Measurements from ENCODE around the gene PPP1R36.
"Not testable (repeated sequence)": the region's sequence is repeated elsewhere in the genome, so short reads cannot be mapped to it uniquely, and the experiment has no call there.

PPP1R36 gene

GRCh38 chr14:64561631-64562030 lies 11.9 kb downstream of the PPP1R36 start:
- Mint-ChIP-seq H3K4me1 (no peaks in the 10 kb centered on the region), H3K27me3 (no peaks in the 10 kb centered on the region), H3K27ac (ENCODE audit: low read depth) (no peak overlapping the region), H3K9me3 (no peaks in the 10 kb centered on the region), H3K36me3 (ENCODE audit: insufficient read depth) (no peaks in the 10 kb centered on the region), H3K4me3 (no peak overlapping the region)
- DNase-seq (ENCODE audit: low spot score in 2 of 2) (no peak), ATAC-seq (replicated peaks; ENCODE audit: extremely low read depth, poor library complexity, severe bottlenecking) (no peak)

GRCh38 chr14:64562436-64562835 lies 12.7 kb downstream of the PPP1R36 start:
- H3K4me3 Mint-ChIP-seq = no peak overlapping the region
- no peak overlapping the region for H3K27ac Mint-ChIP-seq (ENCODE audit: low read depth)
- H3K27me3 Mint-ChIP-seq = no peaks in the 10 kb centered on the region
- no peaks in the 10 kb centered on the region for H3K4me1 Mint-ChIP-seq
- no peaks in the 10 kb centered on the region for H3K36me3 Mint-ChIP-seq (ENCODE audit: insufficient read depth)
- H3K9me3 Mint-ChIP-seq = no peaks in the 10 kb centered on the region
- DNase-seq (ENCODE audit: low spot score in 2 of 2) (no peak), ATAC-seq (replicated peaks; ENCODE audit: extremely low read depth, poor library complexity, severe bottlenecking) (no peak)

GRCh38 chr14:64563696-64564095 lies 13.9 kb downstream of the PPP1R36 start:
- Mint-ChIP-seq H3K9me3 (no peaks in the 10 kb centered on the region), H3K27me3 (no peaks in the 10 kb centered on the region), H3K36me3 (ENCODE audit: insufficient read depth) (no peaks in the 10 kb centered on the region), H3K27ac (ENCODE audit: low read depth) (no peak overlapping the region), H3K4me1 (no peaks in the 10 kb centered on the region), H3K4me3 (no peak overlapping the region)
- no peak for DNase-seq (ENCODE audit: low spot score in 2 of 2)
- ATAC-seq (replicated peaks; ENCODE audit: extremely low read depth, poor library complexity, severe bottlenecking) = no peak

- no peaks in the 10 kb centered on the region for H3K27me3 Mint-ChIP-seq
- no peak overlapping the region for H3K27ac Mint-ChIP-seq (ENCODE audit: low read depth)
- no peaks in the 10 kb centered on the region for H3K9me3 Mint-ChIP-seq
- no peak for ATAC-seq (replicated peaks; ENCODE audit: extremely low read depth, poor library complexity, severe bottlenecking)
- DNase-seq (ENCODE audit: low spot score in 2 of 2) = no peak
- H3K4me3 Mint-ChIP-seq = no peak overlapping the region
- H3K4me1 Mint-ChIP-seq = no peaks in the 10 kb centered on the region
- no peaks in the 10 kb centered on the region for H3K36me3 Mint-ChIP-seq (ENCODE audit: insufficient read depth)
These were observed 16.9 kb downstream of the PPP1R36 start for GRCh38 chr14:64566651-64567122.

- Mint-ChIP-seq H3K36me3 (ENCODE audit: insufficient read depth) (no peaks in the 10 kb centered on the region), H3K4me3 (no peak overlapping the region), H3K27me3 (no peaks in the 10 kb centered on the region), H3K27ac (ENCODE audit: low read depth) (no peak overlapping the region), H3K9me3 (no peaks in the 10 kb centered on the region), H3K4me1 (no peaks in the 10 kb centered on the region)
- ATAC-seq (replicated peaks; ENCODE audit: extremely low read depth, poor library complexity, severe bottlenecking) (no peak), DNase-seq (ENCODE audit: low spot score in 2 of 2) (no peak)
These were observed 19.4 kb downstream of the PPP1R36 start for GRCh38 chr14:64569138-64569631.

GRCh38 chr14:64569646-64570045 lies 19.9 kb downstream of the PPP1R36 start:
- H3K27me3 Mint-ChIP-seq, H3K4me1 Mint-ChIP-seq: not testable (repeated sequence)

GRCh38 chr14:64572386-64573104 lies 22.8 kb downstream of the PPP1R36 start:
- Mint-ChIP-seq H3K36me3 (ENCODE audit: insufficient read depth) (no peaks in the 10 kb centered on the region), H3K4me1 (no peaks in the 10 kb centered on the region), H3K9me3 (no peaks in the 10 kb centered on the region), H3K27ac (ENCODE audit: low read depth) (no peak overlapping the region), H3K27me3 (no peaks in the 10 kb centered on the region), H3K4me3 (no peak overlapping the region)
- ATAC-seq (replicated peaks; ENCODE audit: extremely low read depth, poor library complexity, severe bottlenecking) = no peak
- DNase-seq (ENCODE audit: low spot score in 2 of 2) = no peak

More at GRCh38 chr14:64569646-64570045, 19.9 kb downstream of the PPP1R36 start:
- not testable (repeated sequence) for DNase-seq (ENCODE audit: low spot score in 2 of 2); H3K9me3 Mint-ChIP-seq; H3K27ac Mint-ChIP-seq (ENCODE audit: low read depth); H3K4me3 Mint-ChIP-seq; ATAC-seq (replicated peaks; ENCODE audit: extremely low read depth, poor library complexity, severe bottlenecking); H3K36me3 Mint-ChIP-seq (ENCODE audit: insufficient read depth)

- Mint-ChIP-seq H3K4me1 (no peaks in the 10 kb centered on the region), H3K27me3 (no peaks in the 10 kb centered on the region), H3K4me3 (no peak overlapping the region), H3K27ac (ENCODE audit: low read depth) (no peak overlapping the region), H3K36me3 (ENCODE audit: insufficient read depth) (no peaks in the 10 kb centered on the region), H3K9me3 (no peaks in the 10 kb centered on the region)
- ATAC-seq (replicated peaks; ENCODE audit: extremely low read depth, poor library complexity, severe bottlenecking) (no peak), DNase-seq (ENCODE audit: low spot score in 2 of 2) (no peak)
These were observed 23.3 kb downstream of the PPP1R36 start for GRCh38 chr14:64573109-64573508.

GRCh38 chr14:64574371-64575107 lies 24.8 kb downstream of the PPP1R36 start:
- H3K4me3 Mint-ChIP-seq = no peak overlapping the region
- no peaks in the 10 kb centered on the region for H3K36me3 Mint-ChIP-seq (ENCODE audit: insufficient read depth)
- H3K27ac Mint-ChIP-seq (ENCODE audit: low read depth) = no peak overlapping the region
- no peak for DNase-seq (ENCODE audit: low spot score in 2 of 2)
- H3K27me3 Mint-ChIP-seq = no peaks in the 10 kb centered on the region
- no peaks in the 10 kb centered on the region for H3K4me1 Mint-ChIP-seq
- no peaks in the 10 kb centered on the region for H3K9me3 Mint-ChIP-seq
- ATAC-seq (replicated peaks; ENCODE audit: extremely low read depth, poor library complexity, severe bottlenecking) = no peak

- H3K4me1 Mint-ChIP-seq = no peaks in the 10 kb centered on the region
- H3K36me3 Mint-ChIP-seq (ENCODE audit: insufficient read depth) = no peaks in the 10 kb centered on the region
- DNase-seq (ENCODE audit: low spot score in 2 of 2) = no peak
- no peak overlapping the region for H3K4me3 Mint-ChIP-seq
- H3K9me3 Mint-ChIP-seq = no peaks in the 10 kb centered on the region
- ATAC-seq (replicated peaks; ENCODE audit: extremely low read depth, poor library complexity, severe bottlenecking) = no peak
- no peaks in the 10 kb centered on the region for H3K27me3 Mint-ChIP-seq
- no peak overlapping the region for H3K27ac Mint-ChIP-seq (ENCODE audit: low read depth)
These were observed 27.4 kb downstream of the PPP1R36 start for GRCh38 chr14:64577211-64577610.

GRCh38 chr14:64580467-64580866 lies 30.7 kb downstream of the PPP1R36 start:
- no peaks in the 10 kb centered on the region for H3K9me3 Mint-ChIP-seq

GRCh38 chr14:64581363-64581762 lies 31.6 kb downstream of the PPP1R36 start:
- H3K27me3 Mint-ChIP-seq = no peaks in the 10 kb centered on the region
- no peak for DNase-seq (ENCODE audit: low spot score in 2 of 2)
- no peak overlapping the region for H3K4me3 Mint-ChIP-seq

More at GRCh38 chr14:64580467-64580866, 30.7 kb downstream of the PPP1R36 start:
- Mint-ChIP-seq H3K4me1 (no peaks in the 10 kb centered on the region), H3K4me3 (no peak overlapping the region), H3K36me3 (ENCODE audit: insufficient read depth) (no peaks in the 10 kb centered on the region), H3K27me3 (no peaks in the 10 kb centered on the region), H3K27ac (ENCODE audit: low read depth) (no peak overlapping the region)
- DNase-seq (ENCODE audit: low spot score in 2 of 2) (no peak), ATAC-seq (replicated peaks; ENCODE audit: extremely low read depth, poor library complexity, severe bottlenecking) (no peak)

GRCh38 chr14:64581817-64582216 lies 32.1 kb downstream of the PPP1R36 start:
- DNase-seq (ENCODE audit: low spot score in 2 of 2) (no peak), ATAC-seq (replicated peaks; ENCODE audit: extremely low read depth, poor library complexity, severe bottlenecking) (no peak)
- no peak overlapping the region for H3K4me3 Mint-ChIP-seq
- H3K4me1 Mint-ChIP-seq = no peaks in the 10 kb centered on the region
- no peaks in the 10 kb centered on the region for H3K36me3 Mint-ChIP-seq (ENCODE audit: insufficient read depth)
- H3K27me3 Mint-ChIP-seq = no peaks in the 10 kb centered on the region
- no peak overlapping the region for H3K27ac Mint-ChIP-seq (ENCODE audit: low read depth)
- H3K9me3 Mint-ChIP-seq = no peaks in the 10 kb centered on the region

More at GRCh38 chr14:64581363-64581762, 31.6 kb downstream of the PPP1R36 start:
- no peaks in the 10 kb centered on the region for H3K9me3 Mint-ChIP-seq
- H3K36me3 Mint-ChIP-seq (ENCODE audit: insufficient read depth) = no peaks in the 10 kb centered on the region
- no peak overlapping the region for H3K27ac Mint-ChIP-seq (ENCODE audit: low read depth)
- no peak for ATAC-seq (replicated peaks; ENCODE audit: extremely low read depth, poor library complexity, severe bottlenecking)
- no peaks in the 10 kb centered on the region for H3K4me1 Mint-ChIP-seq

Data from central memory CD8-positive, alpha-beta T cell (primary cell).